Activated CD8-positive, alpha-beta T cell treated with anti-CD3 and anti-CD28 coated beads, Interleukin-2, amount 10 ng/mL, durations not matched to agents 7 days and 5 days (primary cell): ENCODE measurements around the gene TRIM67. TPM values are rescaled to one million over a fixed set of nuclear protein-coding genes. Genes with fewer than 3 reads are reported as not detected.
"Not testable (repeated sequence)": the region's sequence is repeated elsewhere in the genome, so short reads cannot be mapped to it uniquely, and the experiment has no call there.

Source experiments
- ATAC-seq: fragments of 150-1000 bp; cut with Tn5 transposase; one replicate; pipeline ENCODE4 v1.10.0; 2021; ENCODE audit warnings: moderate library complexity
- CTCF ChIA-PET: fragments of 350-600 bp; sonication (Branson Sonifier 250); formaldehyde crosslinking; loops from one replicate; lab custom pipeline; 2021; ENCODE audit warnings: antibody characterized with exemption; lab: Charles Lee
- POLR2A ChIA-PET: fragments of 350-600 bp; sonication (Branson Sonifier 250); formaldehyde crosslinking; loops from one replicate; lab custom pipeline; 2021; ENCODE audit warnings: antibody characterized with exemption; lab: Charles Lee
- DNase-seq: peaks from one replicate; pipeline ENCODE4 v3.0.0-alpha.2; 2020
- H3K27ac Mint-ChIP-seq: one replicate; pipeline ENCODE4 v1.8.0; 2021; ENCODE audit warnings: mild to moderate bottlenecking, mixed read lengths
- H3K27me3 Mint-ChIP-seq: one replicate; pipeline ENCODE4 v1.8.0; 2021; ENCODE audit warnings: low read depth, mixed read lengths
- H3K36me3 Mint-ChIP-seq: one replicate; pipeline ENCODE4 v1.8.0; 2021; ENCODE audit warnings: low read depth, mixed read lengths
- H3K4me1 Mint-ChIP-seq: one replicate; pipeline ENCODE4 v1.8.0; 2021; ENCODE audit warnings: low read depth, mixed read lengths
- H3K4me3 Mint-ChIP-seq: one replicate; pipeline ENCODE4 v1.8.0; 2021; ENCODE audit warnings: mild to moderate bottlenecking, mixed read lengths
- H3K9me3 Mint-ChIP-seq: one replicate; pipeline ENCODE4 v1.8.0; 2022; ENCODE audit warnings: mixed read lengths; ENCODE audit not compliant: insufficient read depth
- total RNA-seq, 2 experiments: library from RNA; stranded (reverse); gene quantifications; one replicate each; pipeline ENCODE4 v1.2.3, GENCODE V29; 2021

TRIM67 gene
- total RNA-seq, 2 experiments from 2014 or later, result not detected

DNA sequence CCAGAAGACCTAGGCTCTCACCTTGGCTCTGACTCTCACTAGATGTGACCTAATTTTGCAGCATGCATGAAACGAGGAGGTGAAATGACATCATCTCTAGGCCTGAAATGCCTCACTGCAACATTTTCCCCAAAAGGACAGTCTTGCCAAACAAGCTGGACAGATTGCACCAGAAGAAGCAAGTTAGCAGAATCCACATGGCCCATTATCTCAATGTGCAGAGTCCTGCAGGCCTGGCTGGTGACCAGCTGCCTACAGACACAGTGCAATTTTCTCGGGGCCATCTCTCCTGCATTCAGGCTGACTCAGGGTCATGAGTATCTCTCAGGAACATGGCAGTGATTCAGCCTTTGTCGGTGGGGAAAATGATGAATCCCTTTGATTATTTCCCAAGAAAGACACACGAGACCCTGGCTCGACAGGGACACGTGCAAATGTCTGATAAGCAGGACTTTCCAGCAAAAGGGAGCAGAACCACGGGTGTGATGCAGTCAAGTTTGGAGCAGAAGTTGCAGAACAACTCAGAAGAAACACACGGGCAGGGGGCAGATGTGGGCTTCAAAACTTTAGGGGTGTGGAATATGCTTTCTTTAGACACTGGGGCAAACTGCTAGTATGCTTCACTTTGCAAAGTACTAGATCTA, 38.7 kb downstream of the TRIM67 start:
- ATAC-seq (no peak), DNase-seq (no peak)
- H3K27ac Mint-ChIP-seq, result no peak overlapping the region
- CTCF ChIA-PET, result no interaction called here
- no peaks in the 10 kb centered on the region for H3K9me3 Mint-ChIP-seq
- H3K36me3 Mint-ChIP-seq, result no peaks in the 10 kb centered on the region
- no peak overlapping the region for H3K4me3 Mint-ChIP-seq
- POLR2A ChIA-PET, result no interaction called here
- peaks cover 21% of the 10 kb centered on the region for H3K4me1 Mint-ChIP-seq
- peaks cover 21% of the 10 kb centered on the region for H3K27me3 Mint-ChIP-seq

DNA sequence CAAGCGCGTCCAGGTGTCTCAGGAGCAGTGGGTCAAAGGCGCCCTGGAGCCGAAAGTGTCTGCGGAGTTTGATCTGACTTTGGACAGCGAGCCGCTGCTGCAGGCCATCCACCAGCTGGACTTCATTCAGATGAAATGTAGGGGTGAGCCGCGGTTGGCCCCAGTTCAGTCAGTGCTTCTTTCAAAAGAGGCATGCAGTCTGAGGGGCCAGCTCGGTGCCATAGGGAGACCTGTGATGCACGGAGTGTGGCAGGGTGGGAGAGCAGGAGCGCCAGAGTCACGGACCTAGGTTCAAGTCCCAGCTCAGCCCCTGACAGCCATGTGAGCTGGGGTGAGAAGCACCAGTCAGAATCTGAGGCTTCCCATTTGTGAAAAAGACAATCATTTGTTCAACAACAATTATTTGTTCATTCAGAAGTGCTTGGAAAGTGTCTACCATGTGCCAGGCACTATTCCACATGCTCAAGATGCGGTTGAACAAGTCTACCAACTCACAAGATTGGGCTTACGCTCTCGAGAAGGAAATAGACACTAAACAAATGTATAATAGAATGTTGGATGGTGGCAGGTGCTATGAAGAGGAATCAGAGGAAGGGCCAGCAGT, 39.6 kb downstream of the TRIM67 start:
- DNase-seq, result no peak
- Mint-ChIP-seq H3K27me3 (peaks cover 21% of the 10 kb centered on the region), H3K27ac (no peak overlapping the region), H3K4me3 (no peak overlapping the region), H3K36me3 (no peaks in the 10 kb centered on the region), H3K4me1 (peaks cover 21% of the 10 kb centered on the region), H3K9me3 (no peaks in the 10 kb centered on the region)
- CTCF ChIA-PET, result no interaction called here
- POLR2A ChIA-PET, result no interaction called here
- peak; percentile 30 for ATAC-seq

DNA sequence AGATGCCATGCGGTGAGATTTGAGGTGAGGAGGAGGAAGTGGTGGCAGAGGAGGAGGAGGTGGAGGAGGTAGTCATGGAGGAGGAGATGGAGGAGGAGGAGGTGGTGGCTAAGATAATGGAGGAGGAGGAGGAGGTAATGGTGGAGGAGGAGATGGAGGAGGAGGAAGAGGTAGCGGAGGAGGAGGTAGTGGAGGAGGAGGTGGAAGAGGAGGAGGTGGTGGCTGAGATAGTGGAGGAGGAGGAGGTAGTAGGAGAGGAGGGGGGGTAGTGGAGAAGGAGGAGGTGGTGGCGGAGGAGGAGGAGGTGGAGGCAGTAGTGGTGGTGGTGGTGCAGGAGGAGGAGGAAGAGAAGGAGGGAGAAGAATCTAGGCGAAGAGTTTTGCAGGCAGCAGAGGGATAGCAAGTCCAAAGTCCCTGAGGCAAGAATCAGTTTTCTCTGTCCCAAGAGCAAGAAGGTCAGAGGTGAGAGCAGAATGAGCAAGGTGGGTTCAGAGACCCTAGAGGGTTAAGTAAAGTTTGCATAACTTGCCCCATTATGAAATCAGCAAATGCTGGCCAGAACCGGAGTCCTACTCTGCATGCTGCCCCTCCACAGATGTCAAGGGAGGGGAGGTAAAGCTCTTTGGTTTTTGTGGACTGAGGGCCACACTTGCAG, 40.2 kb downstream of the TRIM67 start:
- no peak for ATAC-seq
- Mint-ChIP-seq H3K27ac (no peak overlapping the region), H3K4me3 (no peak overlapping the region), H3K27me3 (peaks cover 21% of the 10 kb centered on the region), H3K36me3 (no peaks in the 10 kb centered on the region), H3K4me1 (peaks cover 21% of the 10 kb centered on the region), H3K9me3 (no peaks in the 10 kb centered on the region)
- peak; percentile 35 for DNase-seq
- ChIA-PET POLR2A (no interaction called here), CTCF (no interaction called here)

DNA sequence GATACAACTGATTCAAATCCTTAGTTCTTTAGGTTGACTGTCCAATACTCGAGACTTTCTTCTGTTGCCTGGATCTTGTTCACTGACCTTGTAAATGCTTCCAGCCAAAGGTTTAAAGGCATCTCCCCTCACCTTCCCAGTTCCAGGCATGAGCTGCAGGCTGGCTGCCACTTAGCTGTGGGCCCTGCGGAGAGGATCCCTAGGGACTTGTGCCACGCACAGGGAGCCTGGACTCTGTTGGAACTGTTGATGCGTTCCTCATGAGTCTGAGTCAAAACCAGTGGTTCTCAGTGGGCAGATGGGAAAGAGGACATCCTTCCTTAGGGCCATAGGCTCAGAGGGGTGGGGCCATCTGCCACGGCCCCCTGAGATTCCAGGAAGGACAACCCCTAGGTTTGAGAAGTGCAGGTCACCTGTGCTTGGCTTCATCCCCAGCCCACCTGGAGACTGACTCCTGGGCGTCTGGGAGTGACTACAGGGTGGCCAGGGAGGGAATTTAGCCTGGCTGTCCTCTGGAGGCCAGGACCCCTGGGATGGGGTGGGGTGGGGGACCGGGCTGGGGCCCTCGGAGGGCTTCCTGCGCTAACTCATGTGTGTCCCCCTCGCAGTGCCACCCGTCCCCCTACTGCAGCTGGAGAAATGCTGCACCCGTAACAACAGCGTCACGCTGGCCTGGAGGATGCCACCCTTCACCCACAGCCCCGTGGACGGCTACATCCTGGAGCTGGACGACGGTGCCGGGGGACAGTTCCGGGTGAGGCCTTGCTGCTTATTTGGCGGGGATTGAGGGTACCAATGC, 41.6 kb downstream of the TRIM67 start:
- POLR2A ChIA-PET, result interaction anchor here (0.7 kb wide), 1 partner anchor 15 kb away, joined by 3 read pairs; no protein-coding TSS in a partner anchor
- DNase-seq (no peak), ATAC-seq (no peak)
- Mint-ChIP-seq H3K27ac (no peak overlapping the region), H3K4me1 (peaks cover 21% of the 10 kb centered on the region), H3K4me3 (no peak overlapping the region), H3K36me3 (no peaks in the 10 kb centered on the region), H3K9me3 (no peaks in the 10 kb centered on the region), H3K27me3 (peaks cover 16% of the 10 kb centered on the region)
- CTCF ChIA-PET, result no interaction called here

DNA sequence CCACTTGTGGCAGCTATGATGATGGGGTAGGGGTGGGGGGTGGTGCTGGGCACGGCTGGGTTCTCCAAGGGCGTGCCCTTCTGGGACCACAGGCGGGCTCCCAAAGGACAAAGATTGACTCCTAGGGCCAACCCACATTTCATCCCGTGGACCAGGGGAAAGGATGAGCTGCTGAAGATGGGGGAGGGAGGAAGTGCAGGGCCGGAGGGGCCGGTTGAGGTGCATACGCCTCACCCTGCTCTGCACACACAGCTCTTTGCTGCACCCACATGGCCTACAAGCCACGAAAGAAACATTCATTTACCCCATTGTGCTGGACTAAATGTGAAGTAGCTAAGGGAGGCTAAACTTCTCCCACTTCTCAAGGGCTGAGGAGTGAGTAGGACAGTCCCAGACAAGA, 45.0 kb downstream of the TRIM67 start:
- Mint-ChIP-seq H3K4me3 (no peak overlapping the region), H3K9me3 (no peaks in the 10 kb centered on the region), H3K27me3 (peaks cover 4% of the 10 kb centered on the region), H3K36me3 (no peaks in the 10 kb centered on the region), H3K27ac (no peak overlapping the region), H3K4me1 (peaks cover 23% of the 10 kb centered on the region)
- ChIA-PET POLR2A (interaction anchor here (1.3 kb wide), 1 partner anchor 10 kb away, joined by 3 read pairs; no protein-coding TSS in a partner anchor), CTCF (interaction anchor here (1.1 to 1.9 kb wide), 2 partner anchors 290 to 564 kb away, joined by 3 to 7 read pairs; no protein-coding TSS in a partner anchor)
- DNase-seq (no peak), ATAC-seq (no peak)

DNA sequence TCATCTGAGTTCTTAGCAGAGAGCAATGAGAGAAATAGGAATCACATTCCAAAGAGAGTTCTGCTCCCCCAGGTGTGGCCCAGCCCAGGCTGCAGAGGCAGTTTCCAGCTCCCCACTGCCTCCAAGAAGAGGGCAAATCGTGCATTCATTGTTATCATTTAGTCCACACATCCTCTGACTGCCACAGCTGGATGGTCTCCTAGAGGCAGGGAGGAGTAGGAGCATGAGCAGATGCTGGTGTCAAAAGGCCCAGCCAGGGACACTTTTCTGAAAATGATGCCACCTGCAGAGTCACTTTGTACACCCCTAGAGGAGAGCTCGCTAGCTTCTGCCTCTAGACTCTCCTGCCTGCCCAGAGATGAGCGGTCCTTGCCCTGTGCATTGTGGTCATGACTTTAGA, 45.6 kb downstream of the TRIM67 start:
- H3K9me3 Mint-ChIP-seq, result no peaks in the 10 kb centered on the region
- H3K4me1 Mint-ChIP-seq, result peaks cover 21% of the 10 kb centered on the region
- H3K27me3 Mint-ChIP-seq, result peaks cover 4% of the 10 kb centered on the region
- ATAC-seq (no peak), DNase-seq (no peak)
- ChIA-PET POLR2A (no interaction called here), CTCF (interaction anchor here (1.1 to 1.9 kb wide), 2 partner anchors 291 to 564 kb away, joined by 3 to 7 read pairs; no protein-coding TSS in a partner anchor)
- no peaks in the 10 kb centered on the region for H3K36me3 Mint-ChIP-seq
- H3K4me3 Mint-ChIP-seq, result no peak overlapping the region
- H3K27ac Mint-ChIP-seq, result no peak overlapping the region

DNA sequence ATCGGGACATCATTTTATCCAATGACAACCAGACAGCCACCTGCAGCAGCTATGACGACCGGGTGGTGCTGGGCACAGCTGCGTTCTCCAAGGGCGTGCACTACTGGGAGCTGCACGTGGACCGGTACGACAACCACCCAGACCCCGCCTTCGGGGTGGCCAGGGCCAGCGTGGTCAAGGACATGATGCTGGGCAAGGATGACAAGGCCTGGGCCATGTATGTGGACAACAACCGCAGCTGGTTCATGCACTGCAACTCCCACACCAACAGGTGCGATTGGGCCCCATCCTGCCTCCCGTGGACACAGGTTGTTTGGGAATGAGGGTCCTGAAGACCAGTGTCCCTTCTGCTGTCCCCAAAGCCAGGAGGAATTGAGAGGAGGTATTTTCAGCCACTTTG, 47.1 kb downstream of the TRIM67 start:
- ChIA-PET POLR2A (no interaction called here), CTCF (no interaction called here)
- ATAC-seq (no peak), DNase-seq (no peak)
- Mint-ChIP-seq H3K4me3 (no peak overlapping the region), H3K4me1 (peaks cover 13% of the 10 kb centered on the region), H3K9me3 (no peaks in the 10 kb centered on the region), H3K27me3 (peaks cover 4% of the 10 kb centered on the region), H3K36me3 (no peaks in the 10 kb centered on the region), H3K27ac (no peak overlapping the region)

DNA sequence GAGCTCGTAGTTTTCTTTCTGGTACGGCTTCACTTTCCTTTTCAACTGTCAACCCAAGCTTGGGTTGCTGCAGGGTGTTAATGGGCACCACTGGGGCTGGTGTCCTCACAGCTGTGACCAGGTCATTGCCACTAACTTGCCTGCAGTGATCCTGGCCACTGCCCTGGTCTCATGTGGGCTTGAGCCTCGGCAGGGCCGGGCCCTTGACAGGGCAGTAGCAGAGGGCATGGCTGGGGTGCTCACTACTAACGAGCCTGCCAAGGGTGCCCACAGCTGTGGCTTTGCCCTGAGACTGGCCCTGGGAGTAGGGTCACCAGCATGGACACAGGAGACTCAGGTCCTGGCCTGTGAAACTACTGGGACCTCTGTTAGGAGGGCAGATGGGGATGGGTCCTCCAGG, 47.7 kb downstream of the TRIM67 start:
- Mint-ChIP-seq H3K9me3 (no peaks in the 10 kb centered on the region), H3K36me3 (no peaks in the 10 kb centered on the region), H3K4me1 (peaks cover 13% of the 10 kb centered on the region), H3K4me3 (no peak overlapping the region), H3K27me3 (peaks cover under 1% of the 10 kb centered on the region), H3K27ac (no peak overlapping the region)
- ChIA-PET CTCF (interaction anchor here (1.2 kb wide), 1 partner anchor 292 kb away, joined by 3 read pairs; no protein-coding TSS in a partner anchor), POLR2A (no interaction called here)
- DNase-seq, result no peak
- no peak for ATAC-seq

DNA sequence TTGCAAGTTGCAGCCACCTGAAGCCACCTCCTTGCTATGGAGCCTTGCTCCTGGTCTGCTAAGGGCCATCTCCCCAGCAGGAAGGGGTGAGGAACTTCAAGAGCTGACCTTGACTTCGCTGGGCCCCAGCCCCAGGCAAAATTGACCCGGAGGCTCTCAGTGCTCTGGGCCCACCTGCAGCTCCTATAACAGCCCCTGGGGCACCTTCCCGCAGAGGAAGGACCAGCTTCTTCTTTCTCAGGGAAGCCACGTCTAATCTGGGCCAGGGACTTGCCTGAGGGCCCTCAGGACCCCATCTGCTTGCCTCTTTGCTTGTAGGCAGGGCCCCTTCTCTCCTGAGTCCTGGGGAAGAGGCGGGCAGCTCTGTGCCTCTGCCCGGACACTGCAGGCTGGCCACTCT, 48.3 kb downstream of the TRIM67 start:
- no peak overlapping the region for H3K27ac Mint-ChIP-seq
- no peaks in the 10 kb centered on the region for H3K36me3 Mint-ChIP-seq
- ChIA-PET CTCF (interaction anchor here (1.1 to 1.5 kb wide), 4 partner anchors 17 to 303 kb away, joined by 3 to 5 read pairs (median 3); no protein-coding TSS in a partner anchor), POLR2A (no interaction called here)
- ATAC-seq, result no peak
- H3K4me3 Mint-ChIP-seq, result no peak overlapping the region
- H3K9me3 Mint-ChIP-seq, result no peaks in the 10 kb centered on the region
- H3K4me1 Mint-ChIP-seq, result peaks cover 17% of the 10 kb centered on the region
- DNase-seq, result no peak
- H3K27me3 Mint-ChIP-seq, result no peaks in the 10 kb centered on the region

DNA sequence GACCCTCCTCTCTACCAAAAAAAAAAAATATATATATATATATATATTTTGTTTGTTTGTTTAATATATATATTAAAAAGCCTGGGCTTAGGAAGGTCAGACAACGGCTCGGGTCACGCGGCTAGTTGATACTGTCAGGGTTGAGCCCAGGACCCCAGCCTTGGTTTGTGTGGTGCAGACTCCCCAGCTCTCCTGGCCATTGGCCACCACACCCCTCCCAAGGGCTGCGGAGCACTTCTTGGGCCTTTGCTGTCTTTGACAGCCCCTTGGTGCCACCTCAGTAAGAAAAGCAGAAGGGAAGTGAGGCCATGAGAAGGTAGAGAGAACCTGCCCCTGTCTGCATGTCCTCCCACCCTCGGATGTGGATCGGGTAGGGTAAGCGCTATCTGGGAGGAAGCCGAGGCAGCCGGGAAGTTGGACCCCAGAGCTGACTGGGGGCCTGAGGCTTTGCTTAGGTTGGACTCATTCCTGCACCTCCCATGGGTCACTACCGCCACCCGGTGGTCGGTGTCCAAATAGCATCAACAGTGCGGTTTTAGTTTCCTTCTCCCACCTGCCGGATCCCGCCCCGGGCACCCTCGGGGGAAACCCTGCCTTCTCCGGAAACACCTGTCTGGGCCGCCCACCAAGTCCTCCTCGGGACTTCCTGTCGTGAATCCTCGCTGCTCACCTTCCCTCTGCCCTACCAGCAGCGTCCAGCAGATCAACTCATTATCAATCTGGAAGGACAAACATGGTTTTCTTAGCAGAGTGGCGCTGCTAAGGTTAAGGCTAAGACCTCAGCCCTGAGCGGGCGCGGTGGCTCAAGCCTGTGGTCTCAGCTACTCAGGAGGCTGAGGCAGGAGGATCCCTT, 49.4 kb downstream of the TRIM67 start:
- Mint-ChIP-seq H3K27ac (peak overlapping the region; percentile 73), H3K9me3 (no peaks in the 10 kb centered on the region)

DNA sequence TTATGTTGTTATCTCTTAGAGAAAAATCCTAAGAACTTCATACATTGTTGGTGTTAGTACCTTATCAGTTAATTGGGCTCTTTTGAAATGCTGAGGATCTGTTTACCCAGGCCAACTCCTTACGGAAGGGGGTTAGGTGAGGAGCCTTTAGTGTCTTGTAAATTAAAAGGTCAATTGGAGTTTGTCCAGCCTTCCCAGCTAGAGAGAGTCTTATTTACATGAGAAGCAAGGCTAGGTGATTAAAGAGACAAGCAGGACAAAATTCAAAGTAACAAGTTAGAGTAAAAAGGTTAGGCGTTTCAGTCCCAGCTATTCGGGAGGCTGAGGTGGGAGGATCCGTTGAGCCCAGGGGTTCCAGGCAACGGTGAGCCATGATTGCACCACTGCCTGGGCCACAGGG, 50.4 kb downstream of the TRIM67 start:
- CTCF ChIA-PET, H3K27me3 Mint-ChIP-seq, H3K27ac Mint-ChIP-seq: not testable (repeated sequence)

More for the DNA sequence above, 49.4 kb downstream of the TRIM67 start:
- CTCF ChIA-PET, result interaction anchor here (0.6 to 1.5 kb wide), 8 partner anchors 16 to 304 kb away, joined by 3 to 5 read pairs (median 4); no protein-coding TSS in a partner anchor
- H3K4me3 Mint-ChIP-seq, result peak overlapping the region; percentile 75
- POLR2A ChIA-PET, result no interaction called here
- ATAC-seq, result peak; percentile 90
- no peaks in the 10 kb centered on the region for H3K27me3 Mint-ChIP-seq
- H3K4me1 Mint-ChIP-seq, result peaks cover 26% of the 10 kb centered on the region
- H3K36me3 Mint-ChIP-seq, result no peaks in the 10 kb centered on the region
- DNase-seq, result peak; percentile 94

More for the DNA sequence above, 50.4 kb downstream of the TRIM67 start:
- H3K9me3 Mint-ChIP-seq, H3K36me3 Mint-ChIP-seq, POLR2A ChIA-PET, DNase-seq, ATAC-seq, H3K4me3 Mint-ChIP-seq: not testable (repeated sequence)
- H3K4me1 Mint-ChIP-seq, result peaks cover 26% of the 10 kb centered on the region
